ENCODE results near the gene BCLAF1. TPM values are rescaled to one million over a fixed set of nuclear protein-coding genes. Genes with fewer than 3 reads are reported as not detected.

Gene BCLAF1
- total and polyA plus RNA-seq, 2 of the 8 experiments (the other 6 are each of a cell fraction or from before 2014, with no cell fraction given): 30.5 to 230 TPM

GRCh38 chr6:136319732-136320131, 30.1 kb upstream of the BCLAF1 start:
- Histone ChIP-seq H3K4me1 (replicated peaks in 1 of 4; ENCODE audit: control insufficient read depth in 3 of 4, insufficient read depth in 4 of 4, low read length in 3 of 4) (peaks cover 0 to 2% (median 0%) of the 10 kb centered on the region in 4 experiments; a peak in 1 of 7 replicates), H2AFZ (ENCODE audit: low read length) (no peak overlapping the region), H4K91ac (replicated peaks; ENCODE audit: insufficient read length, low read length) (no peak overlapping the region), H3K27me3 (replicated peaks in 1 of 4; ENCODE audit: control insufficient read depth in 3 of 4, extremely low read depth in 1 of 4, insufficient read depth in 3 of 4, low read length in 3 of 4) (no peaks in the 10 kb centered on the region), H2BK15ac (ENCODE audit: low read length) (no peak overlapping the region), H2BK120ac (replicated peaks; ENCODE audit: low read depth, low read length) (no peak overlapping the region), H3K9ac (replicated peaks in 1 of 4; ENCODE audit: extremely low read depth in 1 of 4, low read depth in 3 of 4, low read length in 3 of 4) (no peak overlapping the region), H3K56ac (replicated peaks; ENCODE audit: insufficient read length, low read depth, low read length) (no peak overlapping the region), H2BK12ac (ENCODE audit: low read depth, low read length) (no peak overlapping the region), H3K27ac (ENCODE audit: low read depth, low read length) (no peak overlapping the region), H3K79me2 (ENCODE audit: control insufficient read depth in 1 of 2, insufficient read depth in 2 of 2, low read length in 2 of 2) (no peaks in the 10 kb centered on the region), H2AK5ac (ENCODE audit: low read depth, low read length) (no peak overlapping the region), H4K5ac (ENCODE audit: insufficient read length, low read depth, low read length) (no peak overlapping the region), H3K18ac (ENCODE audit: extremely low read depth, low read length) (no peak overlapping the region), H3K36me3 (ENCODE audit: control insufficient read depth in 2 of 4, insufficient read depth in 4 of 4, low read length in 3 of 4) (no peaks in the 10 kb centered on the region), H3K23me2 (ENCODE audit: low read depth, low read length) (no peaks in the 10 kb centered on the region; the same call in 1 of the 2 replicates), H4K8ac (ENCODE audit: extremely low read depth, insufficient read depth, low read length) (no peak overlapping the region), H3K14ac (ENCODE audit: insufficient read length) (no peak overlapping the region), H3K4me3 (ENCODE audit: extremely low read depth in 1 of 4, insufficient read depth in 2 of 4, low read depth in 3 of 4, low read length in 4 of 4) (no peak overlapping the region), H3K4ac (replicated peaks; ENCODE audit: insufficient read length, low read depth, low read length) (no peak overlapping the region), H2BK20ac (ENCODE audit: low read length) (no peak overlapping the region), H4K20me1 (replicated peaks in 1 of 2; ENCODE audit: control insufficient read depth in 1 of 2, insufficient read depth in 2 of 2, low read length in 2 of 2) (no peaks in the 10 kb centered on the region), H3K79me1 (ENCODE audit: low read depth, low read length) (no peaks in the 10 kb centered on the region), H3K4me2 (ENCODE audit: insufficient read depth in 1 of 2, low read depth in 2 of 2, low read length in 2 of 2) (no peak overlapping the region), H2BK5ac (ENCODE audit: low read depth, low read length) (no peak overlapping the region), H3K23ac (ENCODE audit: insufficient read length) (no peak overlapping the region), H3K9me3 (ENCODE audit: insufficient read depth in 2 of 2, low read depth in 1 of 2, low read length in 1 of 2) (no peaks in the 10 kb centered on the region)
- DNase-seq (ENCODE audit: low read depth in 1 of 2, low spot score in 2 of 2): no peak
- no peak for FAIRE-seq
- TF ChIP-seq SP1 (IDR thresholded peaks at IDR 0.05; ENCODE audit: low read depth, low read length) (no peak), NRF1 (IDR thresholded peaks at IDR 0.05; ENCODE audit: low read depth, low read length) (no peak), RFX5 (IDR thresholded peaks at IDR 0.05; ENCODE audit: borderline replicate concordance, low read depth, low read length) (peak; percentile 54; the same call in 1 of the 2 replicates), KDM1A (IDR thresholded peaks at IDR 0.05; ENCODE audit: borderline replicate concordance, low read length) (no peak), RXRA (IDR thresholded peaks at IDR 0.05; ENCODE audit: insufficient read depth, low read depth, low read length) (no peak)
- POLR2A ChIA-PET (ENCODE audit: partially characterized antibody): interaction anchor here (0.7 kb wide), 1 partner anchor 520 kb away, joined by 3 read pairs; no protein-coding TSS in a partner anchor
- CTCF ChIA-PET (ENCODE audit: partially characterized antibody): interaction anchor here (3.5 kb wide), 1 partner anchor 12 kb away, joined by 30 read pairs; no protein-coding TSS in a partner anchor

All from H1 (cell line).